Right atrium auricular region (tissue), 2 donors: Measurements from ENCODE around the gene GAN. TPM values are rescaled to one million over a fixed set of nuclear protein-coding genes. Genes with fewer than 3 reads are reported as not detected.

Experiments used
- DNase-seq: peaks from one replicate; pipeline ENCODE4 v3.0.0-alpha.2; 2019; ENCODE audit warnings: low spot score
- H3K27ac ChIP-seq, 2 donors: fragments of 200-600 bp; sonication (generic); 1 replicate in 1 of 2; 2 replicates in 1 of 2; pipeline ENCODE4 v1.5.1; 2016 to 2019
- H3K27me3 ChIP-seq, 2 donors: fragments of 200-600 bp; sonication (generic); one replicate each; pipeline versions ENCODE4 v1.5.1 to v1.6.0; 2017 to 2019
- H3K36me3 ChIP-seq: fragments of 200-600 bp; sonication (generic); one replicate; pipeline ENCODE4 v1.5.1; 2016
- H3K4me1 ChIP-seq, 2 donors: fragments of 200-600 bp; sonication (generic); one replicate each; pipeline versions ENCODE4 v1.5.1 to v1.6.0; 2017 to 2019
- H3K4me3 ChIP-seq, 2 donors: fragments of 200-600 bp; sonication (generic); 1 replicate in 1 of 2; 2 replicates in 1 of 2; pipeline ENCODE4 v1.5.1; 2017 to 2019; ENCODE audit warnings: mild to moderate bottlenecking in 1 of 2, moderate library complexity in 1 of 2
- H3K9me3 ChIP-seq, 2 donors: fragments of 200-600 bp; sonication (generic); one replicate each; pipeline ENCODE4 v1.5.1; 2019
- CTCF ChIP-seq, 2 donors: fragments of 200-600 bp; sonication (generic); IDR thresholded peaks; one replicate each; pipeline ENCODE4 v1.5.1; 2019; ENCODE audit warnings: antibody characterized with exemption in 2 of 2
- total RNA-seq, 2 donors: library from RNA; depleted of rRNA; stranded (reverse); fragments of >200 nt; gene quantifications; one replicate each; pipeline ENCODE4 v1.1.0, GENCODE V29; 2016

The GAN gene
- total RNA-seq, 2 donors from 2014 or later = 8.8 to 10.7 TPM

GRCh38 chr16:81278526-81278925 is 36.2 kb upstream of the GAN start:
- no peak for TF ChIP-seq CTCF (IDR thresholded peaks at IDR 0.05)
- no peak overlapping the region for H3K4me3 ChIP-seq
- no peaks in the 10 kb centered on the region for H3K4me1 ChIP-seq
- no peaks in the 10 kb centered on the region for H3K9me3 ChIP-seq
- no peaks in the 10 kb centered on the region for H3K36me3 ChIP-seq
- no peak for DNase-seq
- H3K27me3 ChIP-seq = no peaks in the 10 kb centered on the region
- H3K27ac ChIP-seq = no peak overlapping the region

- no peak for TF ChIP-seq CTCF (IDR thresholded peaks at IDR 0.05)
- no peaks in the 10 kb centered on the region for H3K4me1 ChIP-seq
- H3K4me3 ChIP-seq = no peak overlapping the region
Measured at GRCh38 chr16:81279392-81279791, 35.4 kb upstream of the GAN start.

GRCh38 chr16:81280393-81280792 is 34.4 kb upstream of the GAN start:
- no peaks in the 10 kb centered on the region for H3K36me3 ChIP-seq
- H3K27me3 ChIP-seq = no peaks in the 10 kb centered on the region
- H3K4me3 ChIP-seq = no peak overlapping the region
- H3K27ac ChIP-seq = no peak overlapping the region
- H3K9me3 ChIP-seq = no peaks in the 10 kb centered on the region
- no peak for TF ChIP-seq CTCF (IDR thresholded peaks at IDR 0.05)
- DNase-seq = no peak
- H3K4me1 ChIP-seq = no peaks in the 10 kb centered on the region

More at GRCh38 chr16:81279392-81279791, 35.4 kb upstream of the GAN start:
- no peak overlapping the region for H3K27ac ChIP-seq
- no peak for DNase-seq
- no peaks in the 10 kb centered on the region for H3K9me3 ChIP-seq
- no peaks in the 10 kb centered on the region for H3K27me3 ChIP-seq
- H3K36me3 ChIP-seq = no peaks in the 10 kb centered on the region

GRCh38 chr16:81283044-81283443 is 31.7 kb upstream of the GAN start:
- H3K4me3 ChIP-seq = no peak overlapping the region
- DNase-seq = no peak
- no peak for TF ChIP-seq CTCF (IDR thresholded peaks at IDR 0.05)

GRCh38 chr16:81284995-81285600 is 29.7 kb upstream of the GAN start:
- Histone ChIP-seq H3K27ac (no peak overlapping the region), H3K4me3 (no peak overlapping the region), H3K27me3 (no peaks in the 10 kb centered on the region), H3K9me3 (no peaks in the 10 kb centered on the region), H3K36me3 (no peaks in the 10 kb centered on the region), H3K4me1 (no peaks in the 10 kb centered on the region)
- TF ChIP-seq CTCF (IDR thresholded peaks at IDR 0.05) = no peak
- no peak for DNase-seq

More at GRCh38 chr16:81283044-81283443, 31.7 kb upstream of the GAN start:
- H3K27me3 ChIP-seq = no peaks in the 10 kb centered on the region
- H3K36me3 ChIP-seq = no peaks in the 10 kb centered on the region
- H3K4me1 ChIP-seq = no peaks in the 10 kb centered on the region
- no peaks in the 10 kb centered on the region for H3K9me3 ChIP-seq
- H3K27ac ChIP-seq = no peak overlapping the region

- no peaks in the 10 kb centered on the region for H3K9me3 ChIP-seq
- no peaks in the 10 kb centered on the region for H3K27me3 ChIP-seq
- H3K27ac ChIP-seq = no peak overlapping the region
- H3K4me1 ChIP-seq = no peaks in the 10 kb centered on the region
- TF ChIP-seq CTCF (IDR thresholded peaks at IDR 0.05) = no peak
- DNase-seq = no peak
- H3K4me3 ChIP-seq = no peak overlapping the region
- H3K36me3 ChIP-seq = no peaks in the 10 kb centered on the region
Measured at GRCh38 chr16:81286190-81286589, 28.6 kb upstream of the GAN start.
